ENCODE results near the gene SETBP1. TPM values are rescaled to one million over a fixed set of nuclear protein-coding genes. Genes with fewer than 3 reads are reported as not detected.

Gene SETBP1
- total and polyA plus RNA-seq, 2 of the 8 experiments (the other 6 are each of a cell fraction or from before 2014, with no cell fraction given) = 2.0 to 6.5 TPM

DNA sequence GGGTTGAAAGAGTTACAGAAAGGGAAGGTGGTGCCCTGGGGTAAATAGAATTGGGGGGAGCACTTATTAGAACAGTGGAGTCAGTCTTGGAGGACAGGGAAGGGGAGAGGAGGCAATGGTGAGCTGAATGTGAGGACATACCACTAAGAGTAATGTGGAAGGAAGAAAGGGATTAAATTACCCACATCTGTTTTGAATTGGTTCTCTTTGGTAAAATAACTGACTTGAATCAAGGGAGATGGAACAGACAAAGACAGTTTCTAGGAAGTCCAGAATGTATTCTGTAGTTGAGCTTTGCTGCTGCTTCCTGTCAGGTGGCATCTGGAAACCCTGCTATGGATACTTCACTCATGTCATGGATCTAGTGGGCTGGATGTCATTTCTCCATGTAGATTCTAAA, 6.7 kb downstream of the SETBP1 start:
- no peak overlapping the region for H3K4ac ChIP-seq (replicated peaks; ENCODE audit: insufficient read length, low read depth, low read length)
- DNase-seq (ENCODE audit: low read depth in 1 of 2, low spot score in 2 of 2) (no peak), FAIRE-seq (no peak)
- no peak overlapping the region for H4K91ac ChIP-seq (replicated peaks; ENCODE audit: insufficient read length, low read length)
- H3K18ac ChIP-seq (ENCODE audit: extremely low read depth, low read length) = no peak overlapping the region
- H2BK120ac ChIP-seq (replicated peaks; ENCODE audit: low read depth, low read length) = no peak overlapping the region
- no peaks in the 10 kb centered on the region for H3K79me1 ChIP-seq (ENCODE audit: low read depth, low read length)
- ChIA-PET CTCF (ENCODE audit: partially characterized antibody) (no interaction called here), POLR2A (ENCODE audit: partially characterized antibody) (interaction anchor here (0.8 to 1.1 kb wide), 2 partner anchors 8 to 10 kb away, joined by 4 to 5 read pairs; no protein-coding TSS in a partner anchor)
- H2AK5ac ChIP-seq (ENCODE audit: low read depth, low read length) = no peak overlapping the region
- no peak overlapping the region for H3K56ac ChIP-seq (replicated peaks; ENCODE audit: insufficient read length, low read depth, low read length)
- H3K4me1 ChIP-seq (replicated peaks in 1 of 4; ENCODE audit: control insufficient read depth in 3 of 4, insufficient read depth in 4 of 4, low read length in 3 of 4) = peaks cover 2 to 11% (median 8%) of the 10 kb centered on the region in 4 experiments; a peak in 5 of 7 replicates
- no peak overlapping the region for H3K9ac ChIP-seq (replicated peaks in 1 of 4; ENCODE audit: extremely low read depth in 1 of 4, low read depth in 3 of 4, low read length in 3 of 4)
- no peak overlapping the region for H2BK15ac ChIP-seq (ENCODE audit: low read length)
- no peak overlapping the region for H3K14ac ChIP-seq (ENCODE audit: insufficient read length)
- no peak overlapping the region for H2AFZ ChIP-seq (ENCODE audit: low read length)
- no peaks in the 10 kb centered on the region for H3K27me3 ChIP-seq (replicated peaks in 1 of 4; ENCODE audit: control insufficient read depth in 3 of 4, extremely low read depth in 1 of 4, insufficient read depth in 3 of 4, low read length in 3 of 4)
- no peak overlapping the region for H2BK12ac ChIP-seq (ENCODE audit: low read depth, low read length)
- TF ChIP-seq NANOG (IDR thresholded peaks at IDR 0.05; ENCODE audit: insufficient read depth, low read depth, low read length, poor library complexity, severe bottlenecking) (no peak), CHD2 (IDR thresholded peaks at IDR 0.05; ENCODE audit: low read length) (no peak)
- H3K4me2 ChIP-seq (ENCODE audit: insufficient read depth in 1 of 2, low read depth in 2 of 2, low read length in 2 of 2) = no peak overlapping the region
- H3K23me2 ChIP-seq (ENCODE audit: low read depth, low read length) = peaks cover 4% of the 10 kb centered on the region
- no peak overlapping the region for H2BK5ac ChIP-seq (ENCODE audit: low read depth, low read length)
- H3K27ac ChIP-seq (ENCODE audit: low read depth, low read length) = no peak overlapping the region
- H3K9me3 ChIP-seq (ENCODE audit: insufficient read depth in 2 of 2, low read depth in 1 of 2, low read length in 1 of 2) = no peaks in the 10 kb centered on the region
- no peak overlapping the region for H3K4me3 ChIP-seq (ENCODE audit: extremely low read depth in 1 of 4, insufficient read depth in 2 of 4, low read depth in 3 of 4, low read length in 4 of 4)
- peaks cover 0 to 29% of the 10 kb centered on the region in 2 experiments; a peak in 3 of 4 replicates for H3K79me2 ChIP-seq (ENCODE audit: control insufficient read depth in 1 of 2, insufficient read depth in 2 of 2, low read length in 2 of 2)
- no peak overlapping the region for H4K8ac ChIP-seq (ENCODE audit: extremely low read depth, insufficient read depth, low read length)
- H4K20me1 ChIP-seq (replicated peaks in 1 of 2; ENCODE audit: control insufficient read depth in 1 of 2, insufficient read depth in 2 of 2, low read length in 2 of 2) = no peaks in the 10 kb centered on the region
- H3K36me3 ChIP-seq (ENCODE audit: control insufficient read depth in 2 of 4, insufficient read depth in 4 of 4, low read length in 3 of 4) = no peaks in the 10 kb centered on the region
- H2BK20ac ChIP-seq (ENCODE audit: low read length) = no peak overlapping the region
- no peak overlapping the region for H4K5ac ChIP-seq (ENCODE audit: insufficient read length, low read depth, low read length)
- no peak overlapping the region for H3K23ac ChIP-seq (ENCODE audit: insufficient read length)

All from H1 (cell line).